ENCODE data around the gene ATP10A. TPM values are rescaled to one million over a fixed set of nuclear protein-coding genes. Genes with fewer than 3 reads are reported as not detected.

The ATP10A gene
- total and polyA plus RNA-seq, 2 of the 8 experiments (the other 6 are each of a cell fraction or from before 2014, with no cell fraction given) = 2.0 to 2.8 TPM

- TF ChIP-seq CHD7 (IDR thresholded peaks at IDR 0.05; ENCODE audit: insufficient replicate concordance, low read length) (no peak), GTF2F1 (IDR thresholded peaks at IDR 0.05; ENCODE audit: borderline replicate concordance, low read depth, low read length) (no peak), USF2 (IDR thresholded peaks at IDR 0.05; ENCODE audit: low read length) (no peak), NANOG (IDR thresholded peaks at IDR 0.05; ENCODE audit: insufficient read depth, low read depth, low read length, poor library complexity, severe bottlenecking) (no peak), CBX5 (IDR thresholded peaks at IDR 0.05; ENCODE audit: low read depth, low read length) (no peak), GABPA (IDR thresholded peaks at IDR 0.05; ENCODE audit: borderline replicate concordance, insufficient read depth, low read length) (no peak), CTBP2 (IDR thresholded peaks at IDR 0.05; ENCODE audit: borderline replicate concordance, insufficient read depth, insufficient read length, low read length) (no peak), CREB1 (IDR thresholded peaks at IDR 0.05) (no peak), RBBP5 (IDR thresholded peaks at IDR 0.05; ENCODE audit: borderline replicate concordance, low read depth, low read length) (no peak)
These were observed 128.3 kb downstream of the ATP10A start (continued) for GRCh38 chr15:25734680-25735355.

Measured in H1 (cell line).